ENCODE measurements around the gene ARID5B. TPM values are rescaled to one million over a fixed set of nuclear protein-coding genes. Genes with fewer than 3 reads are reported as not detected.
"Not testable (repeated sequence)": the region's sequence is repeated elsewhere in the genome, so short reads cannot be mapped to it uniquely, and the experiment has no call there.

The ARID5B gene
- total RNA-seq, 2 donors from 2014 or later = 60.7 to 80.4 TPM

DNA sequence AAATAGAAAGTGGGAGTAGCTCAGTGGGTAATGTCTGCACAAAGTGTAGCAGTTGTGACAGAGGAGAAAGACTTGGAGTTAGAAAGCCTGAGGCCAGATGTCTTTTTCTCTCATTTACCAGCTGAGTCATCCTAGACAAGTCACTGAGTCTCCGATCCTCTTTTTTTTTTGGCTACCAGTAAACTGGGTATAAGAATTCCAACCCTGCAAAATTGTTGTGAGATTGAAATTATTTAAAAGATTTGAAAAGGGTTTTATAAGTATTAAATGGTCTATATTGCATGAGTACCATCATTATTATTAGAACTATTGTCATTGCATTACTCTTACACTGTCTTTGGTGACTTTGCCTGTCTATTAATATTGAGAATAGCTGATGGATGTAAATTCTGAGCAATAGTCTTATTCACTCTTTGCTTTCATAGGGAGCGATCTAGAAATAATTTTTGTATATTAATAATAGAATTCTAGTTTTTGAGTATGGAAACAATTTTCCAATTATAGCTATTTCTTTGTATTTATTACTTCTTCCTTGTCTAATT, 74.0 kb downstream of the ARID5B start:
- DNase-seq (ENCODE audit: low spot score) (no peak), ATAC-seq (ENCODE audit: insufficient number of reproducible peaks, low FRiP score, low read depth) (no peak)
- peak overlapping the region; percentile 28 for H3K4me3 ChIP-seq
- no peaks in the 10 kb centered on the region for H3K36me3 ChIP-seq
- H3K9me3 ChIP-seq = no peaks in the 10 kb centered on the region
- TF ChIP-seq, protein P1, sequence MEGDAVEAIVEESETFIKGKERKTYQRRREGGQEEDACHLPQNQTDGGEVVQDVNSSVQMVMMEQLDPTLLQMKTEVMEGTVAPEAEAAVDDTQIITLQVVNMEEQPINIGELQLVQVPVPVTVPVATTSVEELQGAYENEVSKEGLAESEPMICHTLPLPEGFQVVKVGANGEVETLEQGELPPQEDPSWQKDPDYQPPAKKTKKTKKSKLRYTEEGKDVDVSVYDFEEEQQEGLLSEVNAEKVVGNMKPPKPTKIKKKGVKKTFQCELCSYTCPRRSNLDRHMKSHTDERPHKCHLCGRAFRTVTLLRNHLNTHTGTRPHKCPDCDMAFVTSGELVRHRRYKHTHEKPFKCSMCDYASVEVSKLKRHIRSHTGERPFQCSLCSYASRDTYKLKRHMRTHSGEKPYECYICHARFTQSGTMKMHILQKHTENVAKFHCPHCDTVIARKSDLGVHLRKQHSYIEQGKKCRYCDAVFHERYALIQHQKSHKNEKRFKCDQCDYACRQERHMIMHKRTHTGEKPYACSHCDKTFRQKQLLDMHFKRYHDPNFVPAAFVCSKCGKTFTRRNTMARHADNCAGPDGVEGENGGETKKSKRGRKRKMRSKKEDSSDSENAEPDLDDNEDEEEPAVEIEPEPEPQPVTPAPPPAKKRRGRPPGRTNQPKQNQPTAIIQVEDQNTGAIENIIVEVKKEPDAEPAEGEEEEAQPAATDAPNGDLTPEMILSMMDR (IDR thresholded peaks at IDR 0.05) = no peak
- no peaks in the 10 kb centered on the region for H3K27me3 ChIP-seq (replicated peaks; ENCODE audit: insufficient read depth)
- peak overlapping the region in 1 of 2 donors; percentile 50 for H3K27ac ChIP-seq
- peaks cover 37 to 65% of the 10 kb centered on the region in 2 donors for H3K4me1 ChIP-seq (ENCODE audit: control insufficient read depth in 1 of 2, low read depth in 2 of 2)

GRCh38 chr10:61976951-61977721, 75.6 kb downstream of the ARID5B start:
- peaks cover 47 to 64% of the 10 kb centered on the region in 2 donors for H3K4me1 ChIP-seq (ENCODE audit: control insufficient read depth in 1 of 2, low read depth in 2 of 2)
- ATAC-seq (ENCODE audit: insufficient number of reproducible peaks, low FRiP score, low read depth); H3K9me3 ChIP-seq; H3K4me3 ChIP-seq; H3K27ac ChIP-seq; H3K27me3 ChIP-seq (replicated peaks; ENCODE audit: insufficient read depth); DNase-seq (ENCODE audit: low spot score); H3K36me3 ChIP-seq: not testable (repeated sequence)

GRCh38 chr10:61978965-61979364, 77.5 kb downstream of the ARID5B start:
- Histone ChIP-seq H3K36me3 (no peaks in the 10 kb centered on the region), H3K27me3 (replicated peaks; ENCODE audit: insufficient read depth) (no peaks in the 10 kb centered on the region), H3K4me1 (ENCODE audit: control insufficient read depth in 1 of 2, low read depth in 2 of 2) (peaks cover 38 to 47% of the 10 kb centered on the region in 2 donors), H3K27ac (peak overlapping the region in 1 of 2 donors; percentile 24), H3K9me3 (no peaks in the 10 kb centered on the region), H3K4me3 (no peak overlapping the region)
- peak; percentile 50 for ATAC-seq (ENCODE audit: insufficient number of reproducible peaks, low FRiP score, low read depth)
- no peak for DNase-seq (ENCODE audit: low spot score)
- TF ChIP-seq, protein P1 (IDR thresholded peaks at IDR 0.05) = peak; percentile 8

DNA sequence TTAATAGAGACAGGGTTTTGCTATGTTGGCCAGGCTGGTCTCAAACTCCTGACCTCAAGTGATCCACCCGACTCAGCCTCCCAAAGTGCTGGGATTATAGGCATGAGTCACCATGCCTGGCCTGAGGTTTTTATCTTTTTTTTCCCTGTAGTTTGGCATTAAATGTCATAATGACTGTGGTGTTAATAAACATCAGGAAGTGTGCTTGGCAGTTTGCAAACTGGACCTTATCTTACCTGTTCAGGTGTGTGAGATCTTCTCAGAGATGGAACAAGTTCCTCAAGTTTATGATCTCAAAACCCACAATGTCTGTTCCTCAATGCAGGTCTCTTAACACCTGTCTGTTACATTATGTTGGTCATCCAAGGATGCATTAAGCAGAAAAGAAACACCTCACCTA, 80.0 kb downstream of the ARID5B start:
- no peak for DNase-seq (ENCODE audit: low spot score)
- Histone ChIP-seq H3K9me3 (no peaks in the 10 kb centered on the region), H3K4me1 (ENCODE audit: control insufficient read depth in 1 of 2, low read depth in 2 of 2) (peaks cover 23 to 32% of the 10 kb centered on the region in 2 donors), H3K36me3 (no peaks in the 10 kb centered on the region), H3K27me3 (replicated peaks; ENCODE audit: insufficient read depth) (no peaks in the 10 kb centered on the region), H3K4me3 (no peak overlapping the region), H3K27ac (no peak overlapping the region)
- no peak for ATAC-seq (ENCODE audit: insufficient number of reproducible peaks, low FRiP score, low read depth)
- TF ChIP-seq, protein P1 (IDR thresholded peaks at IDR 0.05) = no peak

GRCh38 chr10:61983255-61983654, 81.8 kb downstream of the ARID5B start:
- H3K9me3 ChIP-seq = no peaks in the 10 kb centered on the region
- ATAC-seq (ENCODE audit: insufficient number of reproducible peaks, low FRiP score, low read depth) (no peak), DNase-seq (ENCODE audit: low spot score) (no peak)
- no peaks in the 10 kb centered on the region for H3K36me3 ChIP-seq
- H3K4me1 ChIP-seq (ENCODE audit: control insufficient read depth in 1 of 2, low read depth in 2 of 2) = peaks cover 29 to 49% of the 10 kb centered on the region in 2 donors
- H3K27ac ChIP-seq = peak overlapping the region in 1 of 2 donors; percentile 16
- no peak overlapping the region for H3K4me3 ChIP-seq
- TF ChIP-seq, protein P1 (IDR thresholded peaks at IDR 0.05) = no peak
- H3K27me3 ChIP-seq (replicated peaks; ENCODE audit: insufficient read depth) = no peaks in the 10 kb centered on the region

All from thoracic aorta (tissue), 2 donors.